NCI-H2107 treated with DMSO at 0.1 percent for 48 hours (cell line): ENCODE measurements around the gene FAM131A.
A peak's percentile ranks its signal among the peaks of the same experiment; 100 is the strongest.

ENCODE experiments used
- DNase-seq: peaks from one replicate; lab custom pipeline; 2025; ENCODE audit not compliant: unreplicated experiment; lab: John Stamatoyannopoulos, UW

The FAM131A gene

GRCh38 chr3:184337399-184337714 is at the start of gene FAM131A:
Gene FAM131A (plus strand): TSS chr3:184337600. CDS start chr3:184337631, 31 bp downstream.
- DNase-seq, result no peak

GRCh38 chr3:184289426-184289938 is 47.9 kb upstream of the FAM131A start:
- DNase-seq, result peak; percentile 85

GRCh38 chr3:184290331-184290730 is 47.1 kb upstream of the FAM131A start:
- no peak for DNase-seq

GRCh38 chr3:184291044-184291737 is 46.2 kb upstream of the FAM131A start:
- DNase-seq, result no peak

GRCh38 chr3:184291738-184292445 is 45.5 kb upstream of the FAM131A start:
- no peak for DNase-seq

GRCh38 chr3:184295771-184296170 is 41.6 kb upstream of the FAM131A start:
- DNase-seq, result peak; percentile 27

- no peak for DNase-seq
Measured at GRCh38 chr3:184296616-184297015, 40.8 kb upstream of the FAM131A start.

- DNase-seq, result peak; percentile 98
Measured at GRCh38 chr3:184298759-184299487, 38.5 kb upstream of the FAM131A start, which contains the start of gene PSMD2. Gene PSMD2 (plus strand): TSS chr3:184299241. CDS start chr3:184299267, 26 bp downstream.

- DNase-seq, result no peak
Measured at GRCh38 chr3:184299488-184300377, 37.7 kb upstream of the FAM131A start.

GRCh38 chr3:184300378-184300720 is 37.1 kb upstream of the FAM131A start:
- no peak for DNase-seq

GRCh38 chr3:184305577-184305976 is 31.8 kb upstream of the FAM131A start:
- DNase-seq, result no peak

GRCh38 chr3:184306341-184306972 is 30.9 kb upstream of the FAM131A start:
- DNase-seq, result no peak

- no peak for DNase-seq
Measured at GRCh38 chr3:184307915-184308314, 29.5 kb upstream of the FAM131A start.

GRCh38 chr3:184308744-184309143 is 28.7 kb upstream of the FAM131A start:
- no peak for DNase-seq

- no peak for DNase-seq
Measured at GRCh38 chr3:184311633-184312032, 25.8 kb upstream of the FAM131A start.

GRCh38 chr3:184314363-184314699 is 23.1 kb upstream of the FAM131A start, which contains the start of gene EIF4G1:
Gene EIF4G1 (plus strand): TSS chr3:184314606. CDS start chr3:184315797, 1,191 bp downstream.
- DNase-seq, result peak; percentile 96

GRCh38 chr3:184314700-184315542 is 22.5 kb upstream of the FAM131A start:
- no peak for DNase-seq

- no peak for DNase-seq
Measured at GRCh38 chr3:184315543-184315867, 21.9 kb upstream of the FAM131A start.

GRCh38 chr3:184315871-184316661 is 21.3 kb upstream of the FAM131A start:
- DNase-seq, result no peak
